Measurements from ENCODE around the gene BIN1. TPM values are rescaled to one million over a fixed set of nuclear protein-coding genes. Genes with fewer than 3 reads are reported as not detected.

The BIN1 gene
- total RNA-seq, 1 donor from 2014 or later, result 50.2 TPM

- no peak overlapping the region for H3K9ac ChIP-seq (ENCODE audit: low read length)
- H3K4me3 Mint-ChIP-seq (ENCODE audit: unreplicated experiment), result no peak overlapping the region
- H2AFZ ChIP-seq (ENCODE audit: low read depth, low read length), result no peak overlapping the region
- H3K27me3 Mint-ChIP-seq (ENCODE audit: low read depth, unreplicated experiment), result no peaks in the 10 kb centered on the region
- H3K27ac ChIP-seq (ENCODE audit: low read depth, low read length), result no peak overlapping the region
- no peaks in the 10 kb centered on the region for H3K36me3 ChIP-seq (ENCODE audit: insufficient read depth, low read length)
- no peaks in the 10 kb centered on the region for H3K9me3 Mint-ChIP-seq (ENCODE audit: unreplicated experiment)
- H3K4me1 Mint-ChIP-seq (ENCODE audit: low read depth, unreplicated experiment), result no peaks in the 10 kb centered on the region
- TF ChIP-seq CTCF (IDR thresholded peaks at IDR 0.05; ENCODE audit: insufficient read depth, low read depth, low read length), result no peak
- TF ChIP-seq EZH2 (IDR thresholded peaks at IDR 0.05; ENCODE audit: insufficient read depth, low read length), result no peak
- H3K9me3 ChIP-seq (ENCODE audit: insufficient read depth, low read depth, low read length), result no peaks in the 10 kb centered on the region
- H3K4me2 ChIP-seq (ENCODE audit: low read length), result no peak overlapping the region
- no peak overlapping the region for H3K4me3 ChIP-seq (ENCODE audit: insufficient read depth, low read depth, low read length)
- H3K4me1 ChIP-seq (ENCODE audit: insufficient read depth, low read length), result no peaks in the 10 kb centered on the region
- no peaks in the 10 kb centered on the region for H3K36me3 Mint-ChIP-seq (ENCODE audit: low read depth, unreplicated experiment)
- no peak overlapping the region for H3K27ac Mint-ChIP-seq (ENCODE audit: unreplicated experiment)
- no peaks in the 10 kb centered on the region for H3K27me3 ChIP-seq (ENCODE audit: insufficient read depth, low read length)
- no peaks in the 10 kb centered on the region for H3K79me2 ChIP-seq (ENCODE audit: insufficient read depth, low read length)
- H4K20me1 ChIP-seq (ENCODE audit: insufficient read depth, low read length), result no peaks in the 10 kb centered on the region
- DNase-seq (ENCODE audit: low read depth), result no peak
- FAIRE-seq, result no peak
Observed at GRCh38 chr2:127003070-127003800, 103.7 kb downstream of the BIN1 start.

GRCh38 chr2:127001751-127002150 lies 105.2 kb downstream of the BIN1 start:
- no peak overlapping the region for H3K9ac ChIP-seq (ENCODE audit: low read length)
- no peaks in the 10 kb centered on the region for H3K36me3 Mint-ChIP-seq (ENCODE audit: low read depth, unreplicated experiment)
- DNase-seq (ENCODE audit: low read depth) (no peak), FAIRE-seq (no peak)
- H3K79me2 ChIP-seq (ENCODE audit: insufficient read depth, low read length), result no peaks in the 10 kb centered on the region
- H3K27me3 ChIP-seq (ENCODE audit: insufficient read depth, low read length), result no peaks in the 10 kb centered on the region
- H3K27me3 Mint-ChIP-seq (ENCODE audit: low read depth, unreplicated experiment), result no peaks in the 10 kb centered on the region
- no peak overlapping the region for H2AFZ ChIP-seq (ENCODE audit: low read depth, low read length)
- no peaks in the 10 kb centered on the region for H3K9me3 ChIP-seq (ENCODE audit: insufficient read depth, low read depth, low read length)
- TF ChIP-seq CTCF (IDR thresholded peaks at IDR 0.05; ENCODE audit: insufficient read depth, low read depth, low read length) (no peak), EZH2 (IDR thresholded peaks at IDR 0.05; ENCODE audit: insufficient read depth, low read length) (no peak)
- H3K4me1 Mint-ChIP-seq (ENCODE audit: low read depth, unreplicated experiment), result no peaks in the 10 kb centered on the region
- no peak overlapping the region for H3K4me3 Mint-ChIP-seq (ENCODE audit: unreplicated experiment)
- no peak overlapping the region for H3K27ac Mint-ChIP-seq (ENCODE audit: unreplicated experiment)
- no peaks in the 10 kb centered on the region for H3K36me3 ChIP-seq (ENCODE audit: insufficient read depth, low read length)
- H3K27ac ChIP-seq (ENCODE audit: low read depth, low read length), result no peak overlapping the region
- no peak overlapping the region for H3K4me2 ChIP-seq (ENCODE audit: low read length)
- H3K4me1 ChIP-seq (ENCODE audit: insufficient read depth, low read length), result no peaks in the 10 kb centered on the region
- no peaks in the 10 kb centered on the region for H3K9me3 Mint-ChIP-seq (ENCODE audit: unreplicated experiment)
- H4K20me1 ChIP-seq (ENCODE audit: insufficient read depth, low read length), result no peaks in the 10 kb centered on the region
- H3K4me3 ChIP-seq (ENCODE audit: insufficient read depth, low read depth, low read length), result no peak overlapping the region

- TF ChIP-seq CTCF (IDR thresholded peaks at IDR 0.05; ENCODE audit: insufficient read depth, low read depth, low read length), result no peak
- no peak for TF ChIP-seq EZH2 (IDR thresholded peaks at IDR 0.05; ENCODE audit: insufficient read depth, low read length)
- Mint-ChIP-seq H3K4me1 (ENCODE audit: low read depth, unreplicated experiment) (no peaks in the 10 kb centered on the region), H3K4me3 (ENCODE audit: unreplicated experiment) (no peak overlapping the region), H3K36me3 (ENCODE audit: low read depth, unreplicated experiment) (no peaks in the 10 kb centered on the region), H3K27ac (ENCODE audit: unreplicated experiment) (no peak overlapping the region), H3K9me3 (ENCODE audit: unreplicated experiment) (no peaks in the 10 kb centered on the region), H3K27me3 (ENCODE audit: low read depth, unreplicated experiment) (no peaks in the 10 kb centered on the region)
- no peaks in the 10 kb centered on the region for H3K9me3 ChIP-seq (ENCODE audit: insufficient read depth, low read depth, low read length)
- no peaks in the 10 kb centered on the region for H3K27me3 ChIP-seq (ENCODE audit: insufficient read depth, low read length)
- no peak overlapping the region for H2AFZ ChIP-seq (ENCODE audit: low read depth, low read length)
- H3K4me3 ChIP-seq (ENCODE audit: insufficient read depth, low read depth, low read length), result no peak overlapping the region
- H3K36me3 ChIP-seq (ENCODE audit: insufficient read depth, low read length), result no peaks in the 10 kb centered on the region
- no peak overlapping the region for H3K9ac ChIP-seq (ENCODE audit: low read length)
- H4K20me1 ChIP-seq (ENCODE audit: insufficient read depth, low read length), result no peaks in the 10 kb centered on the region
- H3K27ac ChIP-seq (ENCODE audit: low read depth, low read length), result no peak overlapping the region
- no peak for FAIRE-seq
- no peaks in the 10 kb centered on the region for H3K79me2 ChIP-seq (ENCODE audit: insufficient read depth, low read length)
- H3K4me1 ChIP-seq (ENCODE audit: insufficient read depth, low read length), result no peaks in the 10 kb centered on the region
- H3K4me2 ChIP-seq (ENCODE audit: low read length), result no peak overlapping the region
- DNase-seq (ENCODE audit: low read depth), result peak; percentile 3
Observed at GRCh38 chr2:127000937-127001336, 106.0 kb downstream of the BIN1 start.

Measured in astrocyte (in vitro differentiated cells and primary cell).